ENCODE measurements around the gene CREB3L1. TPM values are rescaled to one million over a fixed set of nuclear protein-coding genes. Genes with fewer than 3 reads are reported as not detected.
A peak's percentile ranks its signal among the peaks of the same experiment; 100 is the strongest.

CREB3L1 gene
- total RNA-seq, 1 experiment from 2014 or later, result not detected

DNA sequence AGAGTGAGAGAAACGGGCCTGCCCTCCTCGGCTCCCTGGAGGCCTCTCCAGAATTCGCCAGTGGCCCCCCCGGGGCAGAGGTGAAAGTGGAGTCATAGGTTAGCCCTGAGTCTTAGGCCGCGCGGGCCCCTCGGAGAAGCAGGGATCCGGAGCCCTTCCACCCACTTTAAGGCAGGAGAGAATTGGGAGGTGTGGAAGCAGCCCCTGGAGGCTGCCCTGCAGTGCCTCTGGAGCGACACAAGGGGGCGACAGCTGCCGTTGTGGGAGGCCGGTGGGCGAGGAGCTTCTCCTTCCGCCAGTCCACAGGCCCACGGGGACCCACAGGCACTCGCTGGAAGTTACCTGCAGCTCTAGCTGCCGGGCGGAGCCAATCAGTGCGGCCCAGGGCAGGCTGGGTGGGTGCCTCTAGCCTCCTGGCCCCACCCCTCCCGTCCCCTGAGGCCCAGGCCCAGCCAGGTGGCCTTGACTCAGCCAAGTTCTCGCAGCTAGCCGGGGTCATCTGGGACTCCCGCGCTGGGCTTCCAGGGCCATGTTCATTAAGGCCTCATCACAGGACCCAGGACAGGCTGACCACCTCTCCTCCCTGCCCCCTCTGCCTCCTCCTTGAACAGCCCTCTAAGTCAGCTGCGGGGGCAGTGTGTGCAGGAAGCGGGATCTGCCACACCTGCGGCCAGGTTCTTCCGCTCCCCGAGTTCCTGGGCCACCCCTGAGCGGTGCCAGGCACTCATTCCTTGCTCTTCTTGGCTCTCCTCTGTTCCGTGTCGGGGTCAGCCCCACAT, 74.8 kb downstream of the CREB3L1 start:
- no TSS peak for BruUV-seq (replicated peaks)
- H3K9me3 Mint-ChIP-seq (ENCODE audit: unreplicated experiment), result no peaks in the 10 kb centered on the region
- peaks cover 6% of the 10 kb centered on the region for H3K36me3 Mint-ChIP-seq (ENCODE audit: insufficient read depth, unreplicated experiment)
- peak; percentile 65 for DNase-seq (ENCODE audit: unreplicated experiment)
- H3K4me3 Mint-ChIP-seq (ENCODE audit: unreplicated experiment), result peak overlapping the region; percentile 62
- peak overlapping the region; percentile 82 for H3K27ac Mint-ChIP-seq (ENCODE audit: low read depth, unreplicated experiment)
- intact Hi-C loops (cut with micrococcal nuclease), result no loop called here
- H3K27me3 Mint-ChIP-seq (ENCODE audit: insufficient read depth, unreplicated experiment), result no peaks in the 10 kb centered on the region
- TF ChIP-seq, protein P1, sequence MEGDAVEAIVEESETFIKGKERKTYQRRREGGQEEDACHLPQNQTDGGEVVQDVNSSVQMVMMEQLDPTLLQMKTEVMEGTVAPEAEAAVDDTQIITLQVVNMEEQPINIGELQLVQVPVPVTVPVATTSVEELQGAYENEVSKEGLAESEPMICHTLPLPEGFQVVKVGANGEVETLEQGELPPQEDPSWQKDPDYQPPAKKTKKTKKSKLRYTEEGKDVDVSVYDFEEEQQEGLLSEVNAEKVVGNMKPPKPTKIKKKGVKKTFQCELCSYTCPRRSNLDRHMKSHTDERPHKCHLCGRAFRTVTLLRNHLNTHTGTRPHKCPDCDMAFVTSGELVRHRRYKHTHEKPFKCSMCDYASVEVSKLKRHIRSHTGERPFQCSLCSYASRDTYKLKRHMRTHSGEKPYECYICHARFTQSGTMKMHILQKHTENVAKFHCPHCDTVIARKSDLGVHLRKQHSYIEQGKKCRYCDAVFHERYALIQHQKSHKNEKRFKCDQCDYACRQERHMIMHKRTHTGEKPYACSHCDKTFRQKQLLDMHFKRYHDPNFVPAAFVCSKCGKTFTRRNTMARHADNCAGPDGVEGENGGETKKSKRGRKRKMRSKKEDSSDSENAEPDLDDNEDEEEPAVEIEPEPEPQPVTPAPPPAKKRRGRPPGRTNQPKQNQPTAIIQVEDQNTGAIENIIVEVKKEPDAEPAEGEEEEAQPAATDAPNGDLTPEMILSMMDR (IDR thresholded peaks at IDR 0.05; ENCODE audit: unreplicated experiment), result peak; percentile 87
- H3K4me1 Mint-ChIP-seq (ENCODE audit: insufficient read depth, unreplicated experiment), result peaks cover 20% of the 10 kb centered on the region
- ChIA-PET CTCF (interaction anchor here (0.6 to 3.0 kb wide), 13 partner anchors 9 to 278 kb away, joined by 3 to 23 read pairs (median 4); no protein-coding TSS in a partner anchor), POLR2A (interaction anchor here (0.6 to 1.2 kb wide), 2 partner anchors 109 to 205 kb away, joined by 3 read pairs; no protein-coding TSS in a partner anchor)

DNA sequence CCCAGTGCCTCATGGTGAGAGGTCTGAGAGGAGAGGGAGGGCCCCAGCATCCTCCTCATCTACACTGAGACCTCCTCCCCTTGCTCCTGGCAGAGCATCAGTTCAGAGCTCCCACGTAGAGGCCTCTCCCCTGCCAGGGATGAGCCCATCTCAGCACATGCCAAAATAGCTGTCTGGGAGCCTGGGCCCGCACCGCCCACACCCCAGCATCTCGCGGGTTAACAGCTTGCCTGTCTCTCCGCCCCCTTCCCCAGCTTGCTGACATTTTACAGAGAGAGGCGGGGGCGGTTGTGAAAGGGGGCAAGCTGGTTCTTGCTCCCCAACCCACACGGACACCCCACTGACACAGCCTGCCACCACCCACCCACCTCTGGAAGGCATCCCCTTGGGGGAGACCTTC, 76.2 kb downstream of the CREB3L1 start:
- Mint-ChIP-seq H3K27ac (ENCODE audit: low read depth, unreplicated experiment) (no peak overlapping the region), H3K36me3 (ENCODE audit: insufficient read depth, unreplicated experiment) (peaks cover 3% of the 10 kb centered on the region), H3K4me1 (ENCODE audit: insufficient read depth, unreplicated experiment) (peaks cover 26% of the 10 kb centered on the region), H3K9me3 (ENCODE audit: unreplicated experiment) (no peaks in the 10 kb centered on the region), H3K27me3 (ENCODE audit: insufficient read depth, unreplicated experiment) (no peaks in the 10 kb centered on the region), H3K4me3 (ENCODE audit: unreplicated experiment) (no peak overlapping the region)
- TF ChIP-seq, protein P1 (IDR thresholded peaks at IDR 0.05; ENCODE audit: unreplicated experiment), result no peak
- DNase-seq (ENCODE audit: unreplicated experiment), result no peak
- intact Hi-C loops (cut with micrococcal nuclease), result no loop called here
- BruUV-seq (replicated peaks), result no TSS peak
- CTCF ChIA-PET, result interaction anchor here (0.6 to 2.6 kb wide), 8 partner anchors 9 to 348 kb away, joined by 3 to 8 read pairs (median 4); no protein-coding TSS in a partner anchor
- POLR2A ChIA-PET, result no interaction called here

DNA sequence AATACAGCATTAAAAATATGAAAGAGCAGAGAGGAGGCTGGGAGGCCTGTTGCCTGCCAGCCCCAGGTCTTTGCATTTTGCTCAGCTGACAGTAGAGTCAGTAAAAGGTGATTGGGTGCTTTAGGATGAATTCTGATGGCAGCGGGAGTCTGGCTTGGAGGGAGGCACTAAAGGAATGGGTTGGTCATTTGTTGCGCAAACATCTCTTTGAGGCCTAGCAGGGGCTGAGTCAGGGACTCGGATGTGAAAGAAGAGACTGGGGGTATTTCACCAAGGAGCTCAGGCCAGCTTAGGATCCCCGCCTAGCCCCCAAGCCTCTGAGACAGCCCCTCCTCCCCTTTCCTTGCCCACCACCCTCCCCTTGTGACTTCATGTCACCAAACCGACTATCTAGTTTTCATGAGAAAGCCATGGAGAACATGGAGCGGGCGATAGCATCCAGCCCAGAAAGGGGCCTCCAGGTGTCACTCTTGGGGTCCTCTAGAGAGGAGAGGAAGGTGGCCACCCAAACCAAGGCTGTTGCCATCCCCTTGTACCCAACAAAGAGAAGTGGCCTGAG, 79.5 kb downstream of the CREB3L1 start:
- CTCF ChIA-PET, result interaction anchor here (0.7 to 2.0 kb wide), 6 partner anchors 10 to 181 kb away, joined by 3 to 8 read pairs (median 4); partner anchors contain the start of gene DGKZ
- BruUV-seq (replicated peaks), result no TSS peak
- no peaks in the 10 kb centered on the region for H3K9me3 Mint-ChIP-seq (ENCODE audit: unreplicated experiment)
- H3K4me3 Mint-ChIP-seq (ENCODE audit: unreplicated experiment), result peak overlapping the region; percentile 74
- H3K27me3 Mint-ChIP-seq (ENCODE audit: insufficient read depth, unreplicated experiment), result no peaks in the 10 kb centered on the region
- intact Hi-C loops (cut with micrococcal nuclease), result no loop called here
- peak overlapping the region; percentile 92 for H3K27ac Mint-ChIP-seq (ENCODE audit: low read depth, unreplicated experiment)
- peaks cover 19% of the 10 kb centered on the region for H3K4me1 Mint-ChIP-seq (ENCODE audit: insufficient read depth, unreplicated experiment)
- no peaks in the 10 kb centered on the region for H3K36me3 Mint-ChIP-seq (ENCODE audit: insufficient read depth, unreplicated experiment)
- POLR2A ChIA-PET, result interaction anchor here (0.9 to 1.5 kb wide), 7 partner anchors 9 to 344 kb away, joined by 3 to 5 read pairs (median 3); partner anchors contain the start of genes ARHGAP1, DGKZ and ZNF408
- TF ChIP-seq, protein P1 (IDR thresholded peaks at IDR 0.05; ENCODE audit: unreplicated experiment), result no peak
- peak; percentile 91 for DNase-seq (ENCODE audit: unreplicated experiment)

DNA sequence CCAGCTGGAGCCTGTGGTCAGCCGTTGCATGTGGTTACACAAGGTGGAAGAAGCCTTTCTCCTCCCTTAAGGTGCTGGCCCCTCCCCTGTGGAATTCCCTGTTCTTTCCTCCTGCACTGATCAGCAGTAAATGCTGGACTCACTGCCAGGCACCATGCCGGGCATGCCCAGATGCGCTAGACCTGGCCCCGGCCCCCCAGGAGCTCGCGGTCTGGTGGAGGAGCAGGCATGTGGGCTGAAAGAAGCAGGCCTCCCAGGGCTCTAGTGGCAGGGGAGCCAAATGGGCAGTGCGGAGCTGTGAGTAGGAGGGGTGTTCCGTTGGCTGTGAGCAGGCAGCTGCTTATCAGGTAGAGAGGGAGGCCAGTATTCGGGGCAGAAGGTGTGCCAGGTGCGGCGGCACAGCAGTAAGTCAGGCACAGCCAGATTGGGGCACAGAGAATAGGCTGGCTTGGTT, 80.0 kb downstream of the CREB3L1 start:
- DNase-seq (ENCODE audit: unreplicated experiment), result peak; percentile 79
- BruUV-seq (replicated peaks), result no TSS peak
- Mint-ChIP-seq H3K27ac (ENCODE audit: low read depth, unreplicated experiment) (peak overlapping the region; percentile 92), H3K4me1 (ENCODE audit: insufficient read depth, unreplicated experiment) (peaks cover 22% of the 10 kb centered on the region), H3K27me3 (ENCODE audit: insufficient read depth, unreplicated experiment) (no peaks in the 10 kb centered on the region), H3K36me3 (ENCODE audit: insufficient read depth, unreplicated experiment) (no peaks in the 10 kb centered on the region), H3K9me3 (ENCODE audit: unreplicated experiment) (no peaks in the 10 kb centered on the region), H3K4me3 (ENCODE audit: unreplicated experiment) (peak overlapping the region; percentile 74)
- TF ChIP-seq, protein P1 (IDR thresholded peaks at IDR 0.05; ENCODE audit: unreplicated experiment), result no peak
- intact Hi-C loops (cut with micrococcal nuclease), result no loop called here
- POLR2A ChIA-PET, result interaction anchor here (0.9 to 1.5 kb wide), 6 partner anchors 9 to 343 kb away, joined by 3 to 5 read pairs (median 4); partner anchors contain the start of genes ARHGAP1, DGKZ and ZNF408
- CTCF ChIA-PET, result interaction anchor here (0.6 to 2.0 kb wide), 8 partner anchors 9 to 259 kb away, joined by 3 to 8 read pairs (median 4); partner anchors contain the start of gene DGKZ

All from MCF 10A (cell line).